Mesothelial cell of epicardium (in vitro differentiated cells): Measurements from ENCODE around the gene BOC. TPM values are rescaled to one million over a fixed set of nuclear protein-coding genes. Genes with fewer than 3 reads are reported as not detected.

Experiments
- DNase-seq, 2 experiments: peaks; one replicate each; pipeline ENCODE4 v3.0.0; 2021; ENCODE audit warnings: low spot score in 2 of 2; ENCODE audit not compliant: unreplicated experiment in 2 of 2
- H3K27ac Mint-ChIP-seq: 2 replicates; pipeline ENCODE4 v1.8.0; 2021; ENCODE audit warnings: mixed read lengths
- H3K27me3 Mint-ChIP-seq: 2 replicates; pipeline ENCODE4 v1.8.0; 2021; ENCODE audit warnings: low read depth, mixed read lengths
- H3K36me3 Mint-ChIP-seq: 2 replicates; pipeline ENCODE4 v1.8.0; 2021; ENCODE audit warnings: mixed read lengths
- H3K4me1 Mint-ChIP-seq: 2 replicates; pipeline ENCODE4 v1.8.0; 2021; ENCODE audit warnings: mixed read lengths
- H3K4me3 Mint-ChIP-seq: 2 replicates; pipeline ENCODE4 v1.8.0; 2021; ENCODE audit warnings: mild to moderate bottlenecking, moderate library complexity, mixed read lengths
- H3K9me3 Mint-ChIP-seq: 2 replicates; pipeline ENCODE4 v1.8.0; 2021; ENCODE audit warnings: mixed read lengths
- total RNA-seq: library from RNA; stranded (reverse); gene quantifications from 3 replicates; pipeline ENCODE4 v1.2.1, GENCODE V29; 2021
- TF ChIP-seq, protein P1 (sequence below): fragments of 200-600 bp; sonication (generic); IDR thresholded peaks from one replicate; pipeline ENCODE4 v1.5.0; 2021; ENCODE audit warnings: antibody characterized with exemption; ENCODE audit not compliant: unreplicated experiment

BOC gene
- total RNA-seq, 1 donor from 2014 or later, result 85.3 TPM

DNA sequence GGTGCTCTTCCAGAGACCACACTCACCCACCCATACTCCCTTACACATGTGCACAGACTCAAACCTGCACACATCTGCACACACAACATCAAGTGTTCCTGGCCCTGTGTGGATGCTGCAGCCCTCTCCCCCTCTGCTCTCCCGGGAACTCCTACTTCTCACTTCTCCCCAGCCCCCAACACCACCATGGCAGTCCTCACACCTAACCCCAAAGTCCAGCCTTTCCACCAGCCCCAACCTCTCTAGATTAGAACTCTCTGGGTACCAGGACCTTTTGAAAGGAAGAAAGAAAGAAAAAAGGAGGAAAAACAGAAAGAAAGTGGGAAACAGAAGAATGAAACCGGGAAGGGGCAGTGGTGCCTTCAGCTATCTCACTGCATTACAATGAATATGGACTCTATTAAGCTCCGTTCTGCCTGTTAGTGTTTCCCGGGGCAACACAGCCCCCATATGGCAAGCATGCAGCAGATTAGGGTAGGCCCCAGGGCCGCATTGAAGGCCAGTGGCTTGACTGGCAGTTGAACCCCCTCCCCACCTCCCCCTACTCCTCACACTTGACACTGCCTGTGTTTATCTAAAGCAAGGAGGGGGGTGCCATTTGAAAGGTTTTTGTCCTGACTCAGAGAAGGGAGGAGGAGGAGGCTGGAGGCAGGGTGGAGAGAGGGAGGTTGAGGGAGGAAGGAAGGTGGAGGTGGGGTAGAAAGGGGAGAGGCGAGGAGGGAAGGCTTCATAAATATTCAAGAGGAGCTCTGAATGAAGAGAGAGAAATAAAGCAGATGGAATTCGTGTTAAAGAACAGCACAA lies 30.1 kb downstream of the BOC start:
- Mint-ChIP-seq H3K27ac (peak overlapping the region; percentile 93), H3K9me3 (no peaks in the 10 kb centered on the region), H3K27me3 (no peaks in the 10 kb centered on the region), H3K36me3 (peaks cover 17% of the 10 kb centered on the region), H3K4me1 (peaks cover 52% of the 10 kb centered on the region), H3K4me3 (peak overlapping the region; percentile 42)
- DNase-seq, result peak in 1 of 2 experiments; percentile 53
- TF ChIP-seq, protein P1, sequence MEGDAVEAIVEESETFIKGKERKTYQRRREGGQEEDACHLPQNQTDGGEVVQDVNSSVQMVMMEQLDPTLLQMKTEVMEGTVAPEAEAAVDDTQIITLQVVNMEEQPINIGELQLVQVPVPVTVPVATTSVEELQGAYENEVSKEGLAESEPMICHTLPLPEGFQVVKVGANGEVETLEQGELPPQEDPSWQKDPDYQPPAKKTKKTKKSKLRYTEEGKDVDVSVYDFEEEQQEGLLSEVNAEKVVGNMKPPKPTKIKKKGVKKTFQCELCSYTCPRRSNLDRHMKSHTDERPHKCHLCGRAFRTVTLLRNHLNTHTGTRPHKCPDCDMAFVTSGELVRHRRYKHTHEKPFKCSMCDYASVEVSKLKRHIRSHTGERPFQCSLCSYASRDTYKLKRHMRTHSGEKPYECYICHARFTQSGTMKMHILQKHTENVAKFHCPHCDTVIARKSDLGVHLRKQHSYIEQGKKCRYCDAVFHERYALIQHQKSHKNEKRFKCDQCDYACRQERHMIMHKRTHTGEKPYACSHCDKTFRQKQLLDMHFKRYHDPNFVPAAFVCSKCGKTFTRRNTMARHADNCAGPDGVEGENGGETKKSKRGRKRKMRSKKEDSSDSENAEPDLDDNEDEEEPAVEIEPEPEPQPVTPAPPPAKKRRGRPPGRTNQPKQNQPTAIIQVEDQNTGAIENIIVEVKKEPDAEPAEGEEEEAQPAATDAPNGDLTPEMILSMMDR, result no peak

DNA sequence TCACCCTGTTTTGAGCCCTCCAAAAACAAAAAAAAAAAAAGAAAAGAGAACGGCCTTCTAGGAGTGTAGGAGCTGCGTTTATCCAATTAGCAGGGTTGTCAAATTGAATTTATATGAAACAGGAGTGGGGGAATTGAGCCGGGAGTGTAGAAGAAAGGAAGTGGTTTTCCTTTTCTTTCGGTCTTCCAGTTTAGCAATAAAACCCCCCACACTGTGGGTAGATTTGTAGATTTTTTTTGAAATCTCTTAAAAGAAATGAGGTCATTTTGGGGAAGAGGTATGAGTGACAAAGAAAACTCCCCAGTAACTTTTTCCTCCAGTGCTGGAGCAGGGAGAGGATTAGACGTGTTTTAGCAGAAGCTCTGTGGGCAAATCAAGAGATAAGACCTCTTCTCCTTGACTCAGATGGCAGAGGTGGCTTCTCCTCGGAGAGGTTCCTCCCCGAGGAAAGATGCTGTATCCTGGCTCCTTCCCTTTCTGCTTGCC lies 30.8 kb downstream of the BOC start:
- Mint-ChIP-seq H3K9me3 (no peaks in the 10 kb centered on the region), H3K27me3 (no peaks in the 10 kb centered on the region), H3K4me1 (peaks cover 59% of the 10 kb centered on the region), H3K36me3 (peaks cover 15% of the 10 kb centered on the region), H3K27ac (peak overlapping the region; percentile 93), H3K4me3 (peak overlapping the region; percentile 42)
- TF ChIP-seq, protein P1, result no peak
- no peak for DNase-seq

DNA sequence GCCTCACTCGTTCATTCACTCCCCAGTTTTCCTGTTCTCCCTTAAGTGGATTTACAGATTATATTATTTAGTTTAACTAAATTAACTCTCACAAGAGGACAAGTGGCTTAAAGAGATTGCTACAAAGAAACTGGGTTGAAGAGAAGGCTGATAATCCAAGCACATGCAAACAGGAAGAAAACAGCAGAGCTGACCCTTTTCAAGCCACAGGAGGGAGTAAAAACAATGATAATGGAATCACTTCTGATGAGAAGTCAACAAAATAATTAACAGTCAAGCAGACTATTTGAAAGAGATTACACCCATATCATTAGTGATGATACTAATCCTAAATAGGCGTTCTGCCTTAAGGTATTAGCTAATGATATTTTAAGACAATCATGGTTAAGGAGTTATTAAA lies 31.7 kb downstream of the BOC start:
- Mint-ChIP-seq H3K9me3 (no peaks in the 10 kb centered on the region), H3K4me3 (no peak overlapping the region), H3K27ac (no peak overlapping the region), H3K27me3 (no peaks in the 10 kb centered on the region), H3K36me3 (peaks cover 8% of the 10 kb centered on the region), H3K4me1 (peaks cover 68% of the 10 kb centered on the region)
- no peak for DNase-seq
- TF ChIP-seq, protein P1, result no peak

DNA sequence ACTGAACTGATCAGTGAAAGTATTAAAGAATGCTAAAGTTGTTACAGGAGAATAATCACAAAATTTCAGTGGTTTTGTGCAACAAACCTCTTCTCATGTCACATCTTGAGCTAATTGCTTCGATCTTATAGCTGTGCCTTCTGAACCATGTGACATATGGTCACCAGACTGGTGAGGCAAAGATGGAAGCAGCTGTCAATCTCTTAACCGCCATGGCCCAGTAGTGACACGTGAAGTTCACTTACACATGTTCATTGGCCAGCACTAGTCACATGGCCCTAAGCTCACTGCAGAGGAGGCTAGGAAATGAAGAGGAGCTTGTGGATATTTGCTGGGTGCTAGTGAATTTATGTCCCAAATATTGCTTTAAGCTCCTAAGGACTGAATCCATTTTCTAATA lies 32.5 kb downstream of the BOC start:
- peaks cover 75% of the 10 kb centered on the region for H3K4me1 Mint-ChIP-seq
- no peak overlapping the region for H3K4me3 Mint-ChIP-seq
- DNase-seq, result no peak
- no peaks in the 10 kb centered on the region for H3K27me3 Mint-ChIP-seq
- peak overlapping the region; percentile 9 for H3K27ac Mint-ChIP-seq
- H3K36me3 Mint-ChIP-seq, result peaks cover 7% of the 10 kb centered on the region
- no peaks in the 10 kb centered on the region for H3K9me3 Mint-ChIP-seq
- TF ChIP-seq, protein P1, result no peak

DNA sequence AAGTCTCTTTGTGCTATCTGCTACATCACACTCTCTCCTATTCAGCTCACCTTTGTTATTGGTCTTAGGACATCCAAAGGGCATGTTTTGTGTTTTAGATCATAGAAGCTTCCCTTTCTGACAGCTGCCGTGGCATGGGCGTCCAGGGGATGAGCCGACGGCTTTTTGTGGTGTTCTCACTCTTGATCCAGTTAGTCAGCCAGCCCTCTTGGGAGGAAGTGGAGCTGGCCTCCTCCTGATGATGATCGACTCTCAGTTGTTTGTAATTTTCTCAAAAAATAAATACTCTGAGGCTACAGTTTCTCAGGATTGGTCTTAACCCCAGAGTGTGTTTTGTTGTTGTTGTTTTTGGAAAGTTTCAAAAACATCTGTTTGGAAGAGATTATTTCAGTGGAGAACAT lies 34.4 kb downstream of the BOC start:
- no peak for DNase-seq
- Mint-ChIP-seq H3K9me3 (no peaks in the 10 kb centered on the region), H3K36me3 (peaks cover 16% of the 10 kb centered on the region), H3K4me3 (no peak overlapping the region), H3K27ac (peak overlapping the region; percentile 37), H3K27me3 (no peaks in the 10 kb centered on the region), H3K4me1 (peaks cover 61% of the 10 kb centered on the region)
- TF ChIP-seq, protein P1, result no peak
